Liver (tissue), 9 donors: ENCODE data around the gene SERPIND1. TPM values are rescaled to one million over a fixed set of nuclear protein-coding genes. Genes with fewer than 3 reads are reported as not detected.

ENCODE experiments used
- DNase-seq: peaks from one replicate; pipeline ENCODE4 v3.0.0-alpha.2; 2017; ENCODE audit warnings: low spot score
- H3K27ac ChIP-seq, 2 donors: one replicate each; pipeline ENCODE4 v1.7.0; 2013; ENCODE audit warnings: inconsistent platforms in 2 of 2, low read length in 2 of 2, control low read depth in 1 of 2, low read depth in 1 of 2, mild to moderate bottlenecking in 1 of 2
- H3K27me3 ChIP-seq, 4 donors: one replicate each; pipeline versions ENCODE4 v1.6.1 to v1.7.0; 2013; ENCODE audit warnings: low read length in 3 of 4, inconsistent platforms in 1 of 4, mild to moderate bottlenecking in 1 of 4, moderate library complexity in 1 of 4; ENCODE audit not compliant: control insufficient read depth in 4 of 4, insufficient read depth in 4 of 4
- H3K36me3 ChIP-seq, 4 donors: one replicate each; pipeline versions ENCODE4 v1.6.1 to v1.7.0; 2013; ENCODE audit warnings: low read length in 3 of 4, mild to moderate bottlenecking in 3 of 4, low read depth in 1 of 4, moderate library complexity in 1 of 4; ENCODE audit not compliant: control insufficient read depth in 4 of 4, insufficient read depth in 3 of 4
- H3K4me1 ChIP-seq, 4 donors: one replicate each; pipeline versions ENCODE4 v1.6.1 to v1.7.0; 2013; ENCODE audit warnings: low read length in 3 of 4, mild to moderate bottlenecking in 3 of 4, moderate library complexity in 1 of 4; ENCODE audit not compliant: control insufficient read depth in 4 of 4, insufficient read depth in 4 of 4
- H3K4me3 ChIP-seq, 3 donors: one replicate each; pipeline versions ENCODE4 v1.6.1 to v1.7.0; 2013; ENCODE audit warnings: low read length in 3 of 3, control low read depth in 1 of 3, low read depth in 1 of 3, mild to moderate bottlenecking in 1 of 3
- H3K9ac ChIP-seq, 2 donors: one replicate each; pipeline ENCODE4 v1.7.0; 2013; ENCODE audit warnings: low read length in 2 of 2, mild to moderate bottlenecking in 2 of 2, moderate library complexity in 2 of 2, control low read depth in 1 of 2, low read depth in 1 of 2
- H3K9me3 ChIP-seq, 4 donors: one replicate each; pipeline versions ENCODE4 v1.6.1 to v1.7.0; 2013; ENCODE audit warnings: low read length in 3 of 4; ENCODE audit not compliant: control insufficient read depth in 4 of 4
- CTCF ChIP-seq: fragments of 150-350 bp; IDR thresholded peaks from 2 replicates; pipeline ENCODE4 v1.5.1; 2017; ENCODE audit warnings: improper control_type of control experiment, low read depth, low read length; ENCODE audit not compliant: missing input control
- EGR1 ChIP-seq, 2 donors: IDR thresholded peaks; 2 replicates each; pipeline ENCODE4 v1.6.1; 2016 to 2018; ENCODE audit warnings: antibody characterized with exemption in 2 of 2, low read depth in 2 of 2
- FOXA1 ChIP-seq: IDR thresholded peaks from 2 replicates; pipeline ENCODE4 v1.6.1; 2016; ENCODE audit warnings: antibody characterized with exemption
- GABPA ChIP-seq, 2 donors: IDR thresholded peaks in 1 of 2; conservative IDR thresholded peaks in 1 of 2; 2 replicates each; pipeline ENCODE4 v1.6.1; 2016; ENCODE audit warnings: antibody characterized with exemption in 2 of 2, mild to moderate bottlenecking in 1 of 2, moderate library complexity in 1 of 2
- HNF4A ChIP-seq, 2 donors: conservative IDR thresholded peaks; 2 replicates each; pipeline ENCODE4 v1.6.1; 2016; ENCODE audit warnings: antibody characterized with exemption in 2 of 2, mild to moderate bottlenecking in 2 of 2
- MAX ChIP-seq: IDR thresholded peaks from 2 replicates; pipeline ENCODE4 v1.6.1; 2016; ENCODE audit warnings: antibody characterized with exemption
- NR2F2 ChIP-seq: IDR thresholded peaks from 2 replicates; pipeline ENCODE4 v1.6.1; 2016; ENCODE audit warnings: antibody characterized with exemption
- RAD21 ChIP-seq, 2 donors: IDR thresholded peaks; 2 replicates each; pipeline ENCODE4 v1.6.1; 2016; ENCODE audit warnings: antibody characterized with exemption in 2 of 2, mild to moderate bottlenecking in 2 of 2
- RXRA ChIP-seq, 2 donors: IDR thresholded peaks; 2 replicates each; pipeline ENCODE4 v1.6.1; 2017 to 2018; ENCODE audit warnings: antibody characterized with exemption in 2 of 2, mild to moderate bottlenecking in 1 of 2
- SP1 ChIP-seq: IDR thresholded peaks from 2 replicates; pipeline ENCODE4 v1.6.1; 2018; ENCODE audit warnings: antibody characterized with exemption, mild to moderate bottlenecking
- TAF1 ChIP-seq: conservative IDR thresholded peaks from 2 replicates; pipeline ENCODE4 v1.6.1; 2016; ENCODE audit warnings: antibody characterized with exemption, mild to moderate bottlenecking
- YY1 ChIP-seq: IDR thresholded peaks from 2 replicates; pipeline ENCODE4 v1.6.1; 2016; ENCODE audit warnings: antibody characterized with exemption, mild to moderate bottlenecking
- ZBTB33 ChIP-seq: IDR thresholded peaks from 2 replicates; pipeline ENCODE4 v1.6.1; 2016; ENCODE audit warnings: antibody characterized with exemption
- WGBS: extraction: QIAGEN DNeasy Blood & Tissue Kit; methylation state at CpG from one replicate; pipeline ENCODE4 v1.1.7; 2013; 5-methylcytosine and 5-hydroxymethylcytosine counted together
- polyA plus RNA-seq, 2 donors: library from polyadenylated mRNA; stranded (reverse) in 1 of 2; unstranded in 1 of 2; fragments of 200-250 nt in 1 of 2; fragments of >200 nt in 1 of 2; fragmentation: Nextera tagmentation in 1 of 2; extraction: Ambion mirVana in 1 of 2; gene quantifications; one replicate each; pipeline versions ENCODE4 v1.2.1 to v1.2.3, GENCODE V29; 2013 to 2015
- total RNA-seq, 2 donors: library from RNA; depleted of rRNA; stranded (reverse); fragments of >200 nt; gene quantifications; one replicate each; pipeline ENCODE4 v1.2.3, GENCODE V29; 2014
- TF ChIP-seq, protein P1 (sequence below): IDR thresholded peaks from 2 replicates; pipeline ENCODE4 v1.6.1; 2016; ENCODE audit warnings: antibody characterized with exemption, mild to moderate bottlenecking
- TF ChIP-seq, protein P2 (sequence below): IDR thresholded peaks from 2 replicates; pipeline ENCODE4 v1.6.1; 2016; ENCODE audit warnings: antibody characterized with exemption
- donor health status: healthy.
- donor health status: healthy.
- donor health status: healthy.
- donor health status: healthy.
- donor health status: healthy.

Gene SERPIND1
- total and polyA plus RNA-seq, 4 donors, result 117 to 176 (median 170) TPM

DNA sequence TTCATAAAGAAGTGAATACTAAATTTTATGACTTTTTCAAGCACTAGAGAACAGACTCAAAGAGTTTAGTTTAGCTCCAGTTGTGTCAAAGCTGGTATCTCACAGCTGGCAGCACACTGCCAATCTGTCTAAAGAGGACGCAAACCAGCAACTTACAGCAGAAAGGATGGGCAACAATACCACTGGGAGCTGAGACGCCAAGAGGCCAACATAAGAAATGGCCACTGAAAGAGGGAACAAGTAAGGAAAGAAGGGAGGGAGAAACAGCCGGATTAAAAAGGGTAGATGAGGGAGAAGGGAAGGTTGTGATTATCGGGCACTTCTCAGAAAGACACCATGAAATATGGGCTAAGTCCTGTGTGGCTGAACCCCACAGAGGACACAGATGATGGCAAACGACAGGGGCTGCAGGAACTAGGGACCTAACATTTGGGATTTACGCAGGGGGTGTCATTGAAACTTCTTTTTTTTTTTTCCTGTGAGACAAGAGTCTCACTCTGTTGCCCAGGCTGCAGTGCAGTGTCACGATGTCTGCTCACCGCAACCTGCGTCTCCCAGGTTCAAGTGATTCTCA lies 41.7 kb downstream of the SERPIND1 start (continued):
- no peak for TF ChIP-seq CTCF

- Histone ChIP-seq H3K9me3 (no peaks in the 10 kb centered on the region), H3K4me1 (no peaks in the 10 kb centered on the region), H3K27ac (no peak overlapping the region), H3K4me3 (no peak overlapping the region), H3K9ac (no peak overlapping the region), H3K27me3 (no peaks in the 10 kb centered on the region), H3K36me3 (peaks cover 16 to 60% (median 48%) of the 10 kb centered on the region in 4 donors)
- WGBS, result 97% methylated on average over 6 of the region's 6 CpGs
- TF ChIP-seq, protein P1, sequence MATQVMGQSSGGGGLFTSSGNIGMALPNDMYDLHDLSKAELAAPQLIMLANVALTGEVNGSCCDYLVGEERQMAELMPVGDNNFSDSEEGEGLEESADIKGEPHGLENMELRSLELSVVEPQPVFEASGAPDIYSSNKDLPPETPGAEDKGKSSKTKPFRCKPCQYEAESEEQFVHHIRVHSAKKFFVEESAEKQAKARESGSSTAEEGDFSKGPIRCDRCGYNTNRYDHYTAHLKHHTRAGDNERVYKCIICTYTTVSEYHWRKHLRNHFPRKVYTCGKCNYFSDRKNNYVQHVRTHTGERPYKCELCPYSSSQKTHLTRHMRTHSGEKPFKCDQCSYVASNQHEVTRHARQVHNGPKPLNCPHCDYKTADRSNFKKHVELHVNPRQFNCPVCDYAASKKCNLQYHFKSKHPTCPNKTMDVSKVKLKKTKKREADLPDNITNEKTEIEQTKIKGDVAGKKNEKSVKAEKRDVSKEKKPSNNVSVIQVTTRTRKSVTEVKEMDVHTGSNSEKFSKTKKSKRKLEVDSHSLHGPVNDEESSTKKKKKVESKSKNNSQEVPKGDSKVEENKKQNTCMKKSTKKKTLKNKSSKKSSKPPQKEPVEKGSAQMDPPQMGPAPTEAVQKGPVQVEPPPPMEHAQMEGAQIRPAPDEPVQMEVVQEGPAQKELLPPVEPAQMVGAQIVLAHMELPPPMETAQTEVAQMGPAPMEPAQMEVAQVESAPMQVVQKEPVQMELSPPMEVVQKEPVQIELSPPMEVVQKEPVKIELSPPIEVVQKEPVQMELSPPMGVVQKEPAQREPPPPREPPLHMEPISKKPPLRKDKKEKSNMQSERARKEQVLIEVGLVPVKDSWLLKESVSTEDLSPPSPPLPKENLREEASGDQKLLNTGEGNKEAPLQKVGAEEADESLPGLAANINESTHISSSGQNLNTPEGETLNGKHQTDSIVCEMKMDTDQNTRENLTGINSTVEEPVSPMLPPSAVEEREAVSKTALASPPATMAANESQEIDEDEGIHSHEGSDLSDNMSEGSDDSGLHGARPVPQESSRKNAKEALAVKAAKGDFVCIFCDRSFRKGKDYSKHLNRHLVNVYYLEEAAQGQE, result no peak
- TF ChIP-seq CTCF, result no peak
- no peak for TF ChIP-seq TAF1
- TF ChIP-seq, protein P2, sequence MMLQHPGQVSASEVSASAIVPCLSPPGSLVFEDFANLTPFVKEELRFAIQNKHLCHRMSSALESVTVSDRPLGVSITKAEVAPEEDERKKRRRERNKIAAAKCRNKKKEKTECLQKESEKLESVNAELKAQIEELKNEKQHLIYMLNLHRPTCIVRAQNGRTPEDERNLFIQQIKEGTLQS, result no peak
- no peak for TF ChIP-seq SP1
- no peak for TF ChIP-seq YY1
- no peak for TF ChIP-seq FOXA1
- DNase-seq, result no peak
These were observed 42.6 kb downstream of the SERPIND1 start for GRCh38 chr22:20816559-20816958.

DNA sequence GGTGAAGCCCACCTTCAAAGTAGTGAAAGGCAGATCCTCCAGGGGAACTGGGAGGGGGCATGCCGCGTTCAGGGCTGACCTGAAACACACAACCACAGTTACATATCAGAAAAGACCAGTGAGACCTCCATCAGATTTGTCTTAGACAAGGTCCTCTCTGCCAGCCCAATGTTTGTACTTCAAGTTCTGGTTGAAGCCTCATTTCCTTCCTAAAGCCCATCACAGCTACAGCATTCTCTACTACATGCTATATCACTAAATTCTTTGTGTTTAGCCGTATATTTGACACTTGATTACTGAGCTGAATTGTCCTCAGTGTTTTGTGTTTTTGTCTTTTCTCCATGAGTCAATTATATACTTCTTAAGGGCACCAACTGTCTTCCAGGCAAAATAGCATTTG lies 44.6 kb downstream of the SERPIND1 start:
- no peak overlapping the region for H3K9ac ChIP-seq
- no peaks in the 10 kb centered on the region for H3K4me1 ChIP-seq
- DNase-seq, result no peak
- no peak overlapping the region for H3K4me3 ChIP-seq
- H3K27ac ChIP-seq, result no peak overlapping the region
- WGBS, result 94% methylated on average over 3 of the region's 3 CpGs
- H3K27me3 ChIP-seq, result no peaks in the 10 kb centered on the region
- H3K9me3 ChIP-seq, result no peaks in the 10 kb centered on the region
- peaks cover 11 to 55% (median 42%) of the 10 kb centered on the region in 4 donors for H3K36me3 ChIP-seq
- no peak for TF ChIP-seq RAD21 (IDR thresholded peaks at IDR 0.05)
- no peak for TF ChIP-seq HNF4A (conservative IDR thresholded peaks at IDR 0.05)
- TF ChIP-seq, protein P1, result no peak
- TF ChIP-seq, protein P2, result no peak
- TF ChIP-seq RXRA (IDR thresholded peaks at IDR 0.05), result no peak
- no peak for TF ChIP-seq YY1
- no peak for TF ChIP-seq EGR1 (IDR thresholded peaks at IDR 0.05; ENCODE audit: low read depth in 2 of 2)
- TF ChIP-seq SP1, result no peak
- TF ChIP-seq FOXA1, result no peak
- no peak for TF ChIP-seq MAX
- no peak for TF ChIP-seq GABPA (IDR thresholded peaks at IDR 0.05 in 1 of 2, conservative IDR thresholded peaks at IDR 0.05 in 1 of 2)
- no peak for TF ChIP-seq ZBTB33
- TF ChIP-seq NR2F2, result no peak
